ENCODE results near the gene GAPDH. TPM values are rescaled to one million over a fixed set of nuclear protein-coding genes. Genes with fewer than 3 reads are reported as not detected.

GAPDH gene
- total RNA-seq, 1 donor from 2014 or later: 3,866 TPM

GRCh38 chr12:6551063-6551461, 16.7 kb downstream of the GAPDH start:
- Histone ChIP-seq H3K9me3 (ENCODE audit: low read depth) (no peaks in the 10 kb centered on the region), H3K4me1 (peaks cover 10% of the 10 kb centered on the region), H4K20me1 (ENCODE audit: low read depth) (peaks cover 47% of the 10 kb centered on the region), H3K9ac (no peak overlapping the region), H3K79me2 (ENCODE audit: low read depth) (peaks cover 45% of the 10 kb centered on the region), H3K36me3 (no peaks in the 10 kb centered on the region), H3F3A (ENCODE audit: low read depth) (peaks cover 14% of the 10 kb centered on the region), H3K27me3 (no peaks in the 10 kb centered on the region), H3K4me2 (no peak overlapping the region), H3K27ac (no peak overlapping the region), H3K4me3 (no peak overlapping the region), H2AFZ (replicated peaks) (no peak overlapping the region)
- Mint-ChIP-seq H3K36me3 (peaks cover 23% of the 10 kb centered on the region), H3K27me3 (ENCODE audit: insufficient read depth, low read depth) (peaks cover 12% of the 10 kb centered on the region), H3K27ac (no peak overlapping the region), H3K4me1 (peaks cover 25% of the 10 kb centered on the region), H3K4me3 (no peak overlapping the region), H3K9me3 (no peaks in the 10 kb centered on the region)
- no peak for DNase-seq (ENCODE audit: low spot score)
- TF ChIP-seq EZH2 (IDR thresholded peaks at IDR 0.05) (no peak), EZH2phosphoT487 (IDR thresholded peaks at IDR 0.05) (no peak)
- TF ChIP-seq, protein P1, sequence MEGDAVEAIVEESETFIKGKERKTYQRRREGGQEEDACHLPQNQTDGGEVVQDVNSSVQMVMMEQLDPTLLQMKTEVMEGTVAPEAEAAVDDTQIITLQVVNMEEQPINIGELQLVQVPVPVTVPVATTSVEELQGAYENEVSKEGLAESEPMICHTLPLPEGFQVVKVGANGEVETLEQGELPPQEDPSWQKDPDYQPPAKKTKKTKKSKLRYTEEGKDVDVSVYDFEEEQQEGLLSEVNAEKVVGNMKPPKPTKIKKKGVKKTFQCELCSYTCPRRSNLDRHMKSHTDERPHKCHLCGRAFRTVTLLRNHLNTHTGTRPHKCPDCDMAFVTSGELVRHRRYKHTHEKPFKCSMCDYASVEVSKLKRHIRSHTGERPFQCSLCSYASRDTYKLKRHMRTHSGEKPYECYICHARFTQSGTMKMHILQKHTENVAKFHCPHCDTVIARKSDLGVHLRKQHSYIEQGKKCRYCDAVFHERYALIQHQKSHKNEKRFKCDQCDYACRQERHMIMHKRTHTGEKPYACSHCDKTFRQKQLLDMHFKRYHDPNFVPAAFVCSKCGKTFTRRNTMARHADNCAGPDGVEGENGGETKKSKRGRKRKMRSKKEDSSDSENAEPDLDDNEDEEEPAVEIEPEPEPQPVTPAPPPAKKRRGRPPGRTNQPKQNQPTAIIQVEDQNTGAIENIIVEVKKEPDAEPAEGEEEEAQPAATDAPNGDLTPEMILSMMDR (IDR thresholded peaks at IDR 0.05): no peak

GRCh38 chr12:6551496-6552139, 17.3 kb downstream of the GAPDH start:
- peak overlapping the region; percentile 74 for H3K27ac Mint-ChIP-seq
- H3K4me1 ChIP-seq: peaks cover 10% of the 10 kb centered on the region
- no peaks in the 10 kb centered on the region for H3K36me3 ChIP-seq

GRCh38 chr12:6552140-6552551, 17.8 kb downstream of the GAPDH start:
- no peak overlapping the region for H3K4me3 Mint-ChIP-seq

More at GRCh38 chr12:6551496-6552139, 17.3 kb downstream of the GAPDH start:
- Histone ChIP-seq H3K27me3 (no peaks in the 10 kb centered on the region), H3K4me3 (no peak overlapping the region), H3K9me3 (ENCODE audit: low read depth) (no peaks in the 10 kb centered on the region), H3K9ac (no peak overlapping the region), H3K27ac (no peak overlapping the region), H3K79me2 (ENCODE audit: low read depth) (peaks cover 45% of the 10 kb centered on the region), H4K20me1 (ENCODE audit: low read depth) (peaks cover 47% of the 10 kb centered on the region), H3F3A (ENCODE audit: low read depth) (peaks cover 19% of the 10 kb centered on the region), H3K4me2 (no peak overlapping the region), H2AFZ (replicated peaks) (no peak overlapping the region)
- TF ChIP-seq EZH2 (IDR thresholded peaks at IDR 0.05) (no peak), EZH2phosphoT487 (IDR thresholded peaks at IDR 0.05) (no peak)
- TF ChIP-seq, protein P1 (IDR thresholded peaks at IDR 0.05): no peak
- Mint-ChIP-seq H3K4me1 (peaks cover 29% of the 10 kb centered on the region), H3K9me3 (no peaks in the 10 kb centered on the region), H3K4me3 (no peak overlapping the region), H3K27me3 (ENCODE audit: insufficient read depth, low read depth) (peaks cover 8% of the 10 kb centered on the region), H3K36me3 (peaks cover 23% of the 10 kb centered on the region)
- DNase-seq (ENCODE audit: low spot score): no peak

More at GRCh38 chr12:6552140-6552551, 17.8 kb downstream of the GAPDH start:
- H3K4me1 ChIP-seq: peaks cover 10% of the 10 kb centered on the region
- peaks cover 47% of the 10 kb centered on the region for H4K20me1 ChIP-seq (ENCODE audit: low read depth)
- H3K27ac ChIP-seq: no peak overlapping the region
- no peaks in the 10 kb centered on the region for H3K36me3 ChIP-seq
- no peak overlapping the region for H3K9ac ChIP-seq
- Mint-ChIP-seq H3K9me3 (no peaks in the 10 kb centered on the region), H3K27ac (no peak overlapping the region), H3K36me3 (peaks cover 20% of the 10 kb centered on the region), H3K27me3 (ENCODE audit: insufficient read depth, low read depth) (peaks cover 8% of the 10 kb centered on the region), H3K4me1 (peaks cover 33% of the 10 kb centered on the region)
- H2AFZ ChIP-seq (replicated peaks): no peak overlapping the region
- H3K4me3 ChIP-seq: no peak overlapping the region
- no peaks in the 10 kb centered on the region for H3K9me3 ChIP-seq (ENCODE audit: low read depth)
- H3K27me3 ChIP-seq: no peaks in the 10 kb centered on the region
- H3K79me2 ChIP-seq (ENCODE audit: low read depth): peaks cover 45% of the 10 kb centered on the region
- H3K4me2 ChIP-seq: no peak overlapping the region
- TF ChIP-seq EZH2phosphoT487 (IDR thresholded peaks at IDR 0.05) (no peak), EZH2 (IDR thresholded peaks at IDR 0.05) (no peak)
- TF ChIP-seq, protein P1 (IDR thresholded peaks at IDR 0.05): no peak
- no peak for DNase-seq (ENCODE audit: low spot score)
- H3F3A ChIP-seq (ENCODE audit: low read depth): peaks cover 24% of the 10 kb centered on the region
